HUES48 (cell line): ENCODE measurements around the gene CHMP1A.

Experiments used
- H3K27ac ChIP-seq: one replicate; pipeline ENCODE4 v1.7.0; 2013; ENCODE audit warnings: low read depth, low read length, inconsistent platforms
- H3K27me3 ChIP-seq: 2 replicates; pipeline ENCODE4 v1.6.1; 2013; ENCODE audit warnings: mild to moderate bottlenecking, low read length; ENCODE audit not compliant: control insufficient read depth, insufficient read depth
- H3K36me3 ChIP-seq: 2 replicates; pipeline ENCODE4 v1.6.1; 2013; ENCODE audit warnings: low read length; ENCODE audit not compliant: control insufficient read depth, insufficient read depth
- H3K4me1 ChIP-seq: 2 replicates; pipeline ENCODE4 v1.6.1; 2013; ENCODE audit warnings: mild to moderate bottlenecking, low read length; ENCODE audit not compliant: control insufficient read depth, insufficient read depth
- H3K4me3 ChIP-seq: 2 replicates; pipeline ENCODE4 v1.5.1; 2013; ENCODE audit warnings: mild to moderate bottlenecking, low read depth, low read length
- H3K9ac ChIP-seq: 2 replicates; pipeline ENCODE4 v1.6.1; 2013; ENCODE audit warnings: mild to moderate bottlenecking, low read depth, low read length, moderate library complexity
- H3K9me3 ChIP-seq: 2 replicates; pipeline ENCODE4 v1.6.1; 2013; ENCODE audit warnings: low read length; ENCODE audit not compliant: control insufficient read depth, insufficient read depth

The CHMP1A gene

DNA sequence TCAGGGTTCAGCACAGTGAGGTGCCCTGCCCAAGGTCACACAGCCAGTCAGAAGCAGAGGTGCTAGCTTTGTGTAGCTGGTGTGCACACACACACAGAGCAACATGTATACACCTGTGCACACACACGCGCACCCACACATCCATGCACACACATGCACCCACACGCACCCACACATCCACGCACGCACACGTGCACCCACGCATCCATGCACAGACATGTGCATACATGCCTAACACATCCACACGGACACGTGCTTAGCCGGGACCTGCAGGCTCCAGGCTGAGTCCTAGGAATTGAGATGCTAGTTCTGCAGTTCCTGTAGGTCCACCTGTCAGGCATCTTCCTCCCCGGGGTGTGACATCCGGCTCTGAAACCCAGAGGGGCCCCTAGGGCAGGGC is 57.1 kb downstream of the CHMP1A start:
- no peaks in the 10 kb centered on the region for H3K9me3 ChIP-seq
- no peaks in the 10 kb centered on the region for H3K27me3 ChIP-seq
- no peak overlapping the region for H3K9ac ChIP-seq
- no peak overlapping the region for H3K27ac ChIP-seq
- H3K4me3 ChIP-seq, result no peak overlapping the region
- no peaks in the 10 kb centered on the region for H3K4me1 ChIP-seq
- H3K36me3 ChIP-seq, result peaks cover 4% of the 10 kb centered on the region; the same call in 1 of the 2 replicates

DNA sequence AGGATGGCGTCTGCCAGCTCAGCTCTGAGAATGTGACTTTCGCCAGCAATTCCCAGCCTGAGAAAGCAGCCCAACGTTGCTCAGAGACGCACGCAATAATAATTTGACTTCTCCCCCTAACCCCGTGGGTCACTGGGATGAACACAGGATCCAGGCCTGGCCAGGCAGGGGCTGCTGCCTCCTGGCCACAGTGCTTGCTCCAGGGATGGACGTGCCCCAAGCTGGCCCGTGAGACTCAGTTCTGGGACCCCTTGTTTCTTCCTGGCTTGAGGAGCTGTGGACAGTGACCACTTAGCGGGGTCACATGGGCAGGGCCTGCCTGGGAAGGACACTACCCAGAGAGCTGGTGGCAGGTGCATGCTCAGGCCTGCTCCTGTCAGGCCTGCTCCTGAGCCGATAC is 57.6 kb downstream of the CHMP1A start:
- Histone ChIP-seq H3K9me3 (no peaks in the 10 kb centered on the region), H3K27ac (no peak overlapping the region), H3K36me3 (peaks cover 4% of the 10 kb centered on the region; the same call in 1 of the 2 replicates), H3K27me3 (no peaks in the 10 kb centered on the region), H3K4me3 (no peak overlapping the region), H3K9ac (no peak overlapping the region), H3K4me1 (no peaks in the 10 kb centered on the region)

DNA sequence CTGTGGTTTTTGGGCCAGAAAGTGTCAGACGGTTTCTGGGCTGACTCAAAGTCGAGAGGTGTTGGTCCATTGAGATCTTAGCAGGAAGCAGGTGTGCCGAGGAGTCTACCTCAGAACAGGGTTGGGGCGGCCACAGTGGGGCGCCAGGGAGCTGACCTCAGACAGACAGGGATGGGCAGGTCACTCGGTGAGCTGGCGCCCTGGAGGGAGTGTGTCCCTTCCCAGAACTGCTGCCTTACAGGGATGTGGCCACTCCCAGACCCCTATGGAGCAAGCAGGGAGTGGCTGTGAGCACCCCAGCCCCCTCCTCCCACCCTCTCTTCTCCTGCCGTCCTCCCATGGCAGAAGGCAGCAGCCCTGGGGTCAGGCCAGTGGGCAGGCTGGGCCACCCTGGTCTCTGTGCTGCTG is 58.1 kb downstream of the CHMP1A start:
- Histone ChIP-seq H3K27ac (no peak overlapping the region), H3K27me3 (no peaks in the 10 kb centered on the region), H3K4me1 (no peaks in the 10 kb centered on the region), H3K4me3 (no peak overlapping the region), H3K9ac (no peak overlapping the region), H3K9me3 (no peaks in the 10 kb centered on the region), H3K36me3 (peaks cover 4% of the 10 kb centered on the region; the same call in 1 of the 2 replicates)

DNA sequence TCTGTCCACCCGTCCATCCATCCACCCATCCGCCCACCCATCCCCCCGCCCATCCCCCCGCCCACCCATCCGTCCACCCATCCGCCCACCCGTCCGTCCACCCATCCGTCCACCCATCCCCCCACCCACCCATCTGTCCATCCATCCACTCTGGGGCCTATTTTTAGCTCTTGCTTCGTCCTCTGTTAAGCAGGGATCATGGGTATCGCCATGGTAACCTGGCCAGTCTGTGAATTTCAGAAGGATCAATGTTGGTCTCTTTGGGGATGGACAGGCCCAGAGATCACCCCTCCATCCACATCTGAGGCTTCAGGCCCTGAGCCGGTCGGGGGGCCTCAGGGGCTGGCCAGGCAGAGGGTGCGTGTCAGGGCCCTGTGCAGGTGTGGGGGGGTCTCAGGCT is 59.3 kb downstream of the CHMP1A start:
- Histone ChIP-seq H3K36me3 (peaks cover 4% of the 10 kb centered on the region; the same call in 1 of the 2 replicates), H3K4me3 (no peak overlapping the region), H3K27me3 (no peaks in the 10 kb centered on the region), H3K9me3 (no peaks in the 10 kb centered on the region), H3K4me1 (no peaks in the 10 kb centered on the region), H3K9ac (no peak overlapping the region), H3K27ac (no peak overlapping the region)

DNA sequence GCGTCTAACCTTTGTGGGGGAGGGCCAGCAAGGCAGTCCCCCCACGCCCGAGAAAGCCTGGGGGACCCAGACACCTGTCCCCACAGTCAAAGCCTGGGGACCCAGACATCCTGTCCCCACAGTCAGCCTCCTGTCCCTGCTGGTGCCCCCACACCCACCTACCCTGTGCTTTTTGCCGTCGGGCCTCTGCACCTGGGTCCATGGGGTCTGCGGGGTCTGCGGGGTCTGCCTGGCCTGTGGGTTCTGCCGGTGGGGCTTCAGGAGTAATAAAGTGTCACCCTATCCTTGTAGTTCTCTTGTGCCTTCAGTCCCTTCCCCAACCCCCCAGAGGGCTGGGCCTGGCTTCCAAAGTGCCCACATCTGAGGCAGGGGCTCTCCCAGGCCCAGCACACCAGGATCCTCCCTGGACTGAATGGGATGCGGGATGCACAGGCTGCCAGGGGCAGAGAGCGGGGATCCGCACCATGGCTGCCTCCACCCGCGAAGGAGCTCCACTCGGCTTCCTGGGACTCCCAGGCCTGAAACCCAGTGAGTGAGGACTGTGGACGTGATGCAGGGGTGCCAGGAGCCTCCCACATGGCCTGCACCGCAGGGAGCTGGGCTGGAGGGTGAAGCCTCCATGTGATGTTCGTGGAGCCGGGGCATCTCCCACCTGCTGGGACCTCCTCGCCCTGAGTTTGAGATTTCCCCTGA is 60.4 kb downstream of the CHMP1A start:
- Histone ChIP-seq H3K4me3 (no peak overlapping the region), H3K27ac (no peak overlapping the region), H3K36me3 (peaks cover 4% of the 10 kb centered on the region; the same call in 1 of the 2 replicates), H3K9me3 (no peaks in the 10 kb centered on the region), H3K4me1 (no peaks in the 10 kb centered on the region), H3K27me3 (no peaks in the 10 kb centered on the region), H3K9ac (no peak overlapping the region)

DNA sequence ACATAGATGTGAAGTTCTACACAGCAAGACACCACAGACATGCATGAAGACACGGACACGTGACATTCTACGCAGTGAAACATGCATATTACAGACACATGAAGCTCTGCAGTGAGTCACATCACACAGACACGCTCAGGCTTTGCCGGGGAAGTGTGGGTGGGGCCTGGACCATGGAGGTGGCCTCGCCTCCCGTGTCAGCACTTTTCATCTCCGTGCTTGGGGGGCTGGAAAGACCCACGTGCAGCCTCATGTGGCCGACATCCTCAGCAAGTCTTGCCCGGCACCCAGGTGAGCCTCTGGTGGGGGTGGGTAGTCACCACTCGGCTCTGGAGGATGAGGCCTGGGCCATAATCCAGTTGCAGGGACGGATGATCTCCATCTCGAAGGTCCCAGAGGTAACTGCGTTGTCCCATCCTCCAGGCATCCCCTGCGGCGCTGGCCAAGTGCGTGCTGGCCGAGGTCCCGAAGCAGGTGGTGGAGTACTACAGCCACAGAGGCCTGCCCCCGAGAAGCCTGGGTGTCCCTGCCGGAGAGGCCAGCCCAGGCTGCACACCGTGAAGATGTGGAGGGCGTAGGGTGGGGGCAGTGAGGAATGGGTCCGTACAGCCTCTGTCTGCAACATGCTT is 61.3 kb downstream of the CHMP1A start:
- no peaks in the 10 kb centered on the region for H3K9me3 ChIP-seq
- no peak overlapping the region for H3K4me3 ChIP-seq
- H3K4me1 ChIP-seq, result no peaks in the 10 kb centered on the region
- no peak overlapping the region for H3K27ac ChIP-seq
- H3K27me3 ChIP-seq, result no peaks in the 10 kb centered on the region
- peaks cover 4% of the 10 kb centered on the region; the same call in 1 of the 2 replicates for H3K36me3 ChIP-seq
- H3K9ac ChIP-seq, result no peak overlapping the region

DNA sequence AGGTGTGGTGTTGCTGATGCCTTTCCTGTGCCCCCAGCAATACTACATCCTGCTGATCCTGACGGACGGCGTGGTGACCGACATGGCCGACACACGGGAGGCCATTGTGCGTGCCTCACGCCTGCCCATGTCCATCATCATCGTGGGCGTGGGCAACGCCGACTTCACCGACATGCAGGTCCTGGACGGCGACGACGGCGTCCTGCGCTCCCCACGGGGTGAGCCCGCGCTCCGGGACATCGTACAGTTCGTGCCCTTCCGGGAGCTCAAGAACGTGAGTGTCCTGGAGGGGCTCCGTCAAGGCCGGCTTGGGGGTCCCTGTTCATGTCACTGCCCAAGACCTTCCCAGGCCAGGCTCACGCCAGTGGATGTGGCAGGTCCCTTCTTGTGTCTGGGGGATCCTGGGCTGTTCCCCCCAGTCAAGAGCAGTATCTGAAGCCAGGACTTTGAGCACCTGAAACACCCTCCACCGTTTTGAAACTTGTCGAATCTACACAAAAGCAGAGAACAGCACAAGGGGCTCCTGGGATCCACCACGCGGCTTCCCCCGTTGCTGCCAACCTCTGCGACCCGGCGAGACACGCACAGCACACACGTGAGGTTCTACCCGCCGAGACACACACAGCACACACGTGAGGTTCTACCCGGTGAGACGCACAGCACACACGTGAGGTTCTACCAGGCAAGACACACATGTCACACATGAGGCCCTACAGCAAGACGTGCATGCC is 62.0 kb downstream of the CHMP1A start:
- no peak overlapping the region for H3K4me3 ChIP-seq
- no peaks in the 10 kb centered on the region for H3K27me3 ChIP-seq
- no peaks in the 10 kb centered on the region for H3K4me1 ChIP-seq
- H3K9ac ChIP-seq, result no peak overlapping the region
- no peak overlapping the region for H3K27ac ChIP-seq
- peaks cover 4% of the 10 kb centered on the region; the same call in 1 of the 2 replicates for H3K36me3 ChIP-seq
- no peaks in the 10 kb centered on the region for H3K9me3 ChIP-seq
